Thyroid gland (tissue), 4 donors: ENCODE results near the gene FCHSD2. TPM values are rescaled to one million over a fixed set of nuclear protein-coding genes. Genes with fewer than 3 reads are reported as not detected.

Experiments used
- DNase-seq, 2 donors: peaks; one replicate each; pipeline ENCODE4 v3.0.0-alpha.2; 2019
- H3K27ac ChIP-seq, 3 donors: fragments of 200-600 bp; sonication (generic); 1 replicate in 2 of 3; 2 replicates in 1 of 3; pipeline ENCODE4 v1.5.1; 2016 to 2019; ENCODE audit warnings: mild to moderate bottlenecking in 1 of 3, moderate library complexity in 1 of 3
- H3K27me3 ChIP-seq: fragments of 200-600 bp; sonication (generic); one replicate; pipeline ENCODE4 v1.5.1; 2019
- H3K36me3 ChIP-seq, 2 donors: fragments of 200-600 bp; sonication (generic); one replicate each; pipeline ENCODE4 v1.5.1; 2016 to 2019
- H3K4me1 ChIP-seq, 2 donors: fragments of 200-600 bp; sonication (generic); one replicate each; pipeline ENCODE4 v1.5.1; 2017 to 2019
- H3K4me3 ChIP-seq, 3 donors: fragments of 200-600 bp; sonication (generic); replicated peaks in 1 of 3; 1 replicate in 2 of 3; 2 replicates in 1 of 3; pipeline ENCODE4 v1.5.1; 2016; ENCODE audit warnings: mild to moderate bottlenecking in 1 of 3
- H3K9me3 ChIP-seq: fragments of 200-600 bp; sonication (generic); one replicate; pipeline ENCODE4 v1.5.1; 2017
- POLR2A ChIP-seq, 2 donors: fragments of 450-650 bp; IDR thresholded peaks; one replicate each; pipeline ENCODE4 v1.6.1; 2017; ENCODE audit warnings: antibody characterized with exemption in 2 of 2, mild to moderate bottlenecking in 2 of 2, moderate library complexity in 1 of 2
- WGBS, 2 donors: methylation state at CpG; one replicate each; pipeline ENCODE4 v1.1.5; 2017; 5-methylcytosine and 5-hydroxymethylcytosine counted together
- intact Hi-C: fragments of 100-400 bp; cut with DNase I; formaldehyde crosslinking; loops from one replicate; pipeline ENCODE4 v1.15.1; 2023
- total RNA-seq, 4 donors: library from RNA; depleted of rRNA; stranded (reverse); fragments of >200 nt; gene quantifications; one replicate each; pipeline ENCODE4 v1.2.3, GENCODE V29; 2016
- TF ChIP-seq, protein P1 (sequence below), 6 experiments: fragments of 200-600 bp in 3 of 6; fragments of 450-650 bp in 3 of 6; sonication (generic) in 3 of 6; IDR thresholded peaks; one replicate each; pipeline ENCODE4 v1.5.1; 2016 to 2019; ENCODE audit warnings: antibody characterized with exemption in 6 of 6, mild to moderate bottlenecking in 2 of 6, inconsistent platforms in 1 of 6, moderate library complexity in 1 of 6

The FCHSD2 gene
- total RNA-seq, 4 donors from 2014 or later: 13.5 to 21.7 (median 16.9) TPM

GRCh38 chr11:72996959-72997358 is 145.2 kb downstream of the FCHSD2 start:
- whole genome bisulfite sequencing, 2 donors: 73 to 81% methylated on average over 3 of the region's 3 CpGs
- TF ChIP-seq, protein P1, sequence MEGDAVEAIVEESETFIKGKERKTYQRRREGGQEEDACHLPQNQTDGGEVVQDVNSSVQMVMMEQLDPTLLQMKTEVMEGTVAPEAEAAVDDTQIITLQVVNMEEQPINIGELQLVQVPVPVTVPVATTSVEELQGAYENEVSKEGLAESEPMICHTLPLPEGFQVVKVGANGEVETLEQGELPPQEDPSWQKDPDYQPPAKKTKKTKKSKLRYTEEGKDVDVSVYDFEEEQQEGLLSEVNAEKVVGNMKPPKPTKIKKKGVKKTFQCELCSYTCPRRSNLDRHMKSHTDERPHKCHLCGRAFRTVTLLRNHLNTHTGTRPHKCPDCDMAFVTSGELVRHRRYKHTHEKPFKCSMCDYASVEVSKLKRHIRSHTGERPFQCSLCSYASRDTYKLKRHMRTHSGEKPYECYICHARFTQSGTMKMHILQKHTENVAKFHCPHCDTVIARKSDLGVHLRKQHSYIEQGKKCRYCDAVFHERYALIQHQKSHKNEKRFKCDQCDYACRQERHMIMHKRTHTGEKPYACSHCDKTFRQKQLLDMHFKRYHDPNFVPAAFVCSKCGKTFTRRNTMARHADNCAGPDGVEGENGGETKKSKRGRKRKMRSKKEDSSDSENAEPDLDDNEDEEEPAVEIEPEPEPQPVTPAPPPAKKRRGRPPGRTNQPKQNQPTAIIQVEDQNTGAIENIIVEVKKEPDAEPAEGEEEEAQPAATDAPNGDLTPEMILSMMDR (IDR thresholded peaks at IDR 0.05): no peak
- TF ChIP-seq POLR2A (IDR thresholded peaks at IDR 0.05): no peak
- H3K4me1 ChIP-seq: no peaks in the 10 kb centered on the region
- H3K4me3 ChIP-seq: no peak overlapping the region
- DNase-seq: no peak
- no peaks in the 10 kb centered on the region for H3K9me3 ChIP-seq
- H3K36me3 ChIP-seq: no peaks in the 10 kb centered on the region
- no peaks in the 10 kb centered on the region for H3K27me3 ChIP-seq
- intact Hi-C loops: no loop called here
- no peak overlapping the region for H3K27ac ChIP-seq

DNA sequence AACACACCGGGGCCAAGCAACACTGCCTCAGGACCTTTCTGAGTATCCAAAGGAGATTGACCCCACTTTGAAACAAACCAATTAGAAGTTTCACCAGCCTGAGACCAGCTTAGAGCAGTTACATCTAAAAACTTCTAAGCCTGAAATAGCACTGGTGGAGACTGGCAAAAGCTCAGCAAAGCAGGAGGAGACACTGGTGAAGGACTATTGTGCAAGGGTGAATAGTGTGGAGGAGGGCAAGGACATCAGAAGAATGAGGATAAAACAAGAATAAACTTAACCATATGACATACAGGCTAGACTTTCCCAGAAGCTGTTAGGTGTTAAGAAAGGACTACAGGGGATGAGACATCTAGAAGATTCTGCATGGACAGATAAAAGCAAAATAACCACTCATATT is 152.4 kb downstream of the FCHSD2 start:
- H3K27ac ChIP-seq: no peak overlapping the region
- intact Hi-C loops: no loop called here
- no peaks in the 10 kb centered on the region for H3K36me3 ChIP-seq
- H3K4me3 ChIP-seq: no peak overlapping the region
- WGBS, 2 donors: 43 to 52% methylated on average over 1 of the region's 1 CpG
- no peaks in the 10 kb centered on the region for H3K27me3 ChIP-seq
- no peaks in the 10 kb centered on the region for H3K9me3 ChIP-seq
- no peak for DNase-seq
- H3K4me1 ChIP-seq: no peaks in the 10 kb centered on the region
- TF ChIP-seq, protein P1 (IDR thresholded peaks at IDR 0.05): no peak
- TF ChIP-seq POLR2A (IDR thresholded peaks at IDR 0.05): no peak

- Histone ChIP-seq H3K4me1 (no peaks in the 10 kb centered on the region), H3K9me3 (no peaks in the 10 kb centered on the region), H3K4me3 (no peak overlapping the region), H3K27ac (no peak overlapping the region), H3K27me3 (no peaks in the 10 kb centered on the region), H3K36me3 (no peaks in the 10 kb centered on the region)
- intact Hi-C loops: no loop called here
- no peak for DNase-seq
- WGBS, 2 donors: 90 to 91% methylated on average over 3 of the region's 3 CpGs
- TF ChIP-seq, protein P1 (IDR thresholded peaks at IDR 0.05): no peak
- no peak for TF ChIP-seq POLR2A (IDR thresholded peaks at IDR 0.05)
Observed at GRCh38 chr11:72988821-72989220, 153.3 kb downstream of the FCHSD2 start.

DNA sequence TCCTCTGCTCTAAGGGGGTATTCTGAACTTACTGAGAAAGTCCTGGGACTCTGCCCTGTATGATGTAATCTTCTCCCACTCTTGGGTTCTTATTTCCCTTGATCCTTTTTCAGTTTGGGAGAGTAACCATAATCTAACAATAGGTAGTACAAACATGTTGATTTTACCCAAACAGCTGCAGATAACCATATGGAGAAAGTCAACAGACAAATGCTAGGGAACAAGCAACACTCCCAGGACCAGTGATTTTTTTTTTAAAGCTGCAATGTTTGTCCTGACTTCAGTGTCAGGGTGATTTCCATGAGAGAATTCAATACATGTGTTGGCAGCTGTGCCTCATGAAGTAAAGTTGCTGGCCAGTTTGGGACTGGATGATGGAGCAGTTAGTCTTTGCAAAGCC is 156.5 kb downstream of the FCHSD2 start:
- Histone ChIP-seq H3K4me1 (no peaks in the 10 kb centered on the region), H3K36me3 (no peaks in the 10 kb centered on the region), H3K9me3 (no peaks in the 10 kb centered on the region), H3K27me3 (no peaks in the 10 kb centered on the region), H3K27ac (no peak overlapping the region), H3K4me3 (no peak overlapping the region)
- TF ChIP-seq POLR2A (IDR thresholded peaks at IDR 0.05): no peak
- TF ChIP-seq, protein P1 (IDR thresholded peaks at IDR 0.05): no peak
- DNase-seq: no peak
- intact Hi-C loops: no loop called here

GRCh38 chr11:72984453-72985077 is 157.6 kb downstream of the FCHSD2 start:
- no peaks in the 10 kb centered on the region for H3K36me3 ChIP-seq
- no peak for DNase-seq
- no peak overlapping the region for H3K27ac ChIP-seq
- TF ChIP-seq, protein P1 (IDR thresholded peaks at IDR 0.05): no peak
- no peak for TF ChIP-seq POLR2A (IDR thresholded peaks at IDR 0.05)
- intact Hi-C loops: no loop called here
- H3K9me3 ChIP-seq: no peaks in the 10 kb centered on the region
- H3K4me1 ChIP-seq: no peaks in the 10 kb centered on the region
- WGBS, 2 donors: 57 to 65% methylated on average over 3 of the region's 3 CpGs
- no peak overlapping the region for H3K4me3 ChIP-seq
- H3K27me3 ChIP-seq: no peaks in the 10 kb centered on the region
